ENCODE data around the gene PARP15.
"Not testable (repeated sequence)": the region's sequence is repeated elsewhere in the genome, so short reads cannot be mapped to it uniquely, and the experiment has no call there.

- not testable (repeated sequence) for TF ChIP-seq CTCF, POLR2A (IDR thresholded peaks at IDR 0.05)
These were observed 73.9 kb downstream of the PARP15 start for GRCh38 chr3:122651233-122651907.

All from gastroesophageal sphincter (tissue), 3 donors.